Measurements from ENCODE around the gene PPAT.

Gene PPAT

DNA sequence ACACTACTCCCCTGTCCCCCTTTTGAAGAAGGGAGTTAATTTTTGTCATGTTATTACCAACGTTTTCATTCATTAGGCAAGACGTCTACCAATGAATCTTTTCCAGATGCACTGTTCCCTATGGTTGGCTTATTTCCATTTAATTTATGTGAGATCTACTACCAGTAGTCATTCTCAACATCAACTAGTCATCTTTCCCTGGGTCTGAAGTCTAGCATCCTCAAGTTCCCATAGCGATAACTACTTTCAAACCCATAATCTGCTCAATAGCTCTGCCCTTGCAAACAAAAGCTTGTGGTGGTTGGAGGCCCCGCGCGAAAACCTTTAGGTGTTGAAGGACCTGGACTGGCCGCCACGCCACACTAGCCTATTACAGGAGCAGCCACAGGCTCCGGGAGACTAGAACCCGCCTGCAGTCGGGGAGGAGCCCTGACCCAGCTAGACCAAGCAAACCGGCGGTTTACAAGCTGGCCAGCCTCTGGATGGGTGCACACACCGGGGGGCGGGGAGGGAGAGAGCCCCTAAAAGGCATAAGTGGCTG, 746 bp downstream of the PPAT start:
- Histone ChIP-seq H3K9ac (ENCODE audit: insufficient read length, low read depth) (peak overlapping the region; percentile 96), H3K27me3 (ENCODE audit: insufficient read depth, insufficient read length) (no peaks in the 10 kb centered on the region), H3K9me3 (ENCODE audit: insufficient read depth, low read length) (no peaks in the 10 kb centered on the region), H3K36me3 (ENCODE audit: insufficient read depth, insufficient read length, low read length) (peaks cover 15% of the 10 kb centered on the region), H3K4me3 (ENCODE audit: insufficient read length, low read depth) (peak overlapping the region; percentile 91), H3K4me1 (ENCODE audit: insufficient read depth, insufficient read length) (no peaks in the 10 kb centered on the region)
- no peak for DNase-seq (ENCODE audit: low read depth, low spot score)
- TF ChIP-seq ZNF274 (IDR thresholded peaks at IDR 0.05; ENCODE audit: low read depth, low read length) (no peak), SUZ12 (IDR thresholded peaks at IDR 0.05; ENCODE audit: extremely low read depth, insufficient read depth, insufficient read length) (no peak), YY1 (IDR thresholded peaks at IDR 0.05; ENCODE audit: insufficient read depth, insufficient read length) (no peak)

GRCh38 chr4:56433280-56433679, 2.1 kb downstream of the PPAT start:
- Histone ChIP-seq H3K36me3 (ENCODE audit: insufficient read depth, insufficient read length, low read length) (peaks cover 10% of the 10 kb centered on the region), H3K4me3 (ENCODE audit: insufficient read length, low read depth) (peak overlapping the region; percentile 91), H3K9me3 (ENCODE audit: insufficient read depth, low read length) (no peaks in the 10 kb centered on the region), H3K27me3 (ENCODE audit: insufficient read depth, insufficient read length) (no peaks in the 10 kb centered on the region), H3K9ac (ENCODE audit: insufficient read length, low read depth) (peak overlapping the region; percentile 56), H3K4me1 (ENCODE audit: insufficient read depth, insufficient read length) (no peaks in the 10 kb centered on the region)
- DNase-seq (ENCODE audit: low read depth, low spot score), result no peak
- TF ChIP-seq SUZ12 (IDR thresholded peaks at IDR 0.05; ENCODE audit: extremely low read depth, insufficient read depth, insufficient read length) (no peak), ZNF274 (IDR thresholded peaks at IDR 0.05; ENCODE audit: low read depth, low read length) (no peak), YY1 (IDR thresholded peaks at IDR 0.05; ENCODE audit: insufficient read depth, insufficient read length) (no peak)

- no peaks in the 10 kb centered on the region for H3K27me3 ChIP-seq (ENCODE audit: insufficient read depth, insufficient read length)
- H3K4me3 ChIP-seq (ENCODE audit: insufficient read length, low read depth), result no peak overlapping the region
- no peak for DNase-seq (ENCODE audit: low read depth, low spot score)
- no peak overlapping the region for H3K9ac ChIP-seq (ENCODE audit: insufficient read length, low read depth)
- H3K9me3 ChIP-seq (ENCODE audit: insufficient read depth, low read length), result no peaks in the 10 kb centered on the region
- peaks cover 10% of the 10 kb centered on the region for H3K36me3 ChIP-seq (ENCODE audit: insufficient read depth, insufficient read length, low read length)
- no peaks in the 10 kb centered on the region for H3K4me1 ChIP-seq (ENCODE audit: insufficient read depth, insufficient read length)
- TF ChIP-seq SUZ12 (IDR thresholded peaks at IDR 0.05; ENCODE audit: extremely low read depth, insufficient read depth, insufficient read length), result no peak
- no peak for TF ChIP-seq ZNF274 (IDR thresholded peaks at IDR 0.05; ENCODE audit: low read depth, low read length)
- no peak for TF ChIP-seq YY1 (IDR thresholded peaks at IDR 0.05; ENCODE audit: insufficient read depth, insufficient read length)
These were observed 5.2 kb downstream of the PPAT start for GRCh38 chr4:56430203-56430602.

DNA sequence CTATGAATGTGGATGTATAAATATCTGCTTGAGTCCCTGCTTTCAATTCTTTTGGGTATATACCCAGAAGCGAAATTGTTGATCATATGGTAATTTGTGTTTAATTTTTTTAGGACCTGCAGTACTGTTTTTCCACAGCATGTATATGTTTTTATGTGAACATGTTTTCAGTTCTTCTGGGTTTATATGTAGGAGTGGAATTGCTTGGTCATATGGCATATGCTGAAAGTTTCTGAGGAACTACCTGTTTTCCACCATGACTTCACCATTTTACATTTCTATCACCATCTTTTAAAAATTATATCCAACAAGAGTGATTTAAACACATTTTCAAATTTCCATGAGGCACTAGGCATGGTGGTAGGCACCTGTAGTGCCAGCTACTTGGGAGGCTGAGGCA, 8.2 kb downstream of the PPAT start:
- Histone ChIP-seq H3K36me3 (ENCODE audit: insufficient read depth, insufficient read length, low read length) (peaks cover 7% of the 10 kb centered on the region), H3K4me1 (ENCODE audit: insufficient read depth, insufficient read length) (no peaks in the 10 kb centered on the region), H3K27me3 (ENCODE audit: insufficient read depth, insufficient read length) (no peaks in the 10 kb centered on the region), H3K9ac (ENCODE audit: insufficient read length, low read depth) (no peak overlapping the region), H3K4me3 (ENCODE audit: insufficient read length, low read depth) (no peak overlapping the region), H3K9me3 (ENCODE audit: insufficient read depth, low read length) (no peaks in the 10 kb centered on the region)
- TF ChIP-seq YY1 (IDR thresholded peaks at IDR 0.05; ENCODE audit: insufficient read depth, insufficient read length) (no peak), SUZ12 (IDR thresholded peaks at IDR 0.05; ENCODE audit: extremely low read depth, insufficient read depth, insufficient read length) (no peak), ZNF274 (IDR thresholded peaks at IDR 0.05; ENCODE audit: low read depth, low read length) (no peak)
- no peak for DNase-seq (ENCODE audit: low read depth, low spot score)

DNA sequence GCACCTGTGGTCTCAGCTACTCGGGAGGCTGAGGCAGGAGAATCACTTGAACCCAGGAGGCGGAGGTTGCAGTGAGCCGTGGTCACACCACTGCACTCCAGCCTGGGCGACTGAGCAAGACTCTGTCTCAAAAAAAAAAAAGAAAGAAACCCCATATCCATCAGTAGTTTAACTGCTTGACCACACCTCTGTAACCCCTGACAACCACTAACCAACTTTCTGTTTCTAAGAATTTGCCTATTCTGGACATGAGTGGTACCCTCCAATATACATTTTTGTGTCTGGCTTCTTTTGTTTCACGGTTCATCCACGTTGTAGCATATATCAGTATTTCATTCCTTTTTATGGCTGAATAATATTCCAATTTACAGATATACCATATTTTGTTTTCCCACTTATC, 9.1 kb downstream of the PPAT start:
- TF ChIP-seq YY1 (IDR thresholded peaks at IDR 0.05; ENCODE audit: insufficient read depth, insufficient read length), result no peak
- no peak for TF ChIP-seq ZNF274 (IDR thresholded peaks at IDR 0.05; ENCODE audit: low read depth, low read length)
- TF ChIP-seq SUZ12 (IDR thresholded peaks at IDR 0.05; ENCODE audit: extremely low read depth, insufficient read depth, insufficient read length), result no peak
- Histone ChIP-seq H3K9ac (ENCODE audit: insufficient read length, low read depth) (no peak overlapping the region), H3K4me1 (ENCODE audit: insufficient read depth, insufficient read length) (no peaks in the 10 kb centered on the region), H3K36me3 (ENCODE audit: insufficient read depth, insufficient read length, low read length) (peaks cover 7% of the 10 kb centered on the region), H3K4me3 (ENCODE audit: insufficient read length, low read depth) (no peak overlapping the region), H3K9me3 (ENCODE audit: insufficient read depth, low read length) (no peaks in the 10 kb centered on the region), H3K27me3 (ENCODE audit: insufficient read depth, insufficient read length) (no peaks in the 10 kb centered on the region)
- DNase-seq (ENCODE audit: low read depth, low spot score), result no peak

DNA sequence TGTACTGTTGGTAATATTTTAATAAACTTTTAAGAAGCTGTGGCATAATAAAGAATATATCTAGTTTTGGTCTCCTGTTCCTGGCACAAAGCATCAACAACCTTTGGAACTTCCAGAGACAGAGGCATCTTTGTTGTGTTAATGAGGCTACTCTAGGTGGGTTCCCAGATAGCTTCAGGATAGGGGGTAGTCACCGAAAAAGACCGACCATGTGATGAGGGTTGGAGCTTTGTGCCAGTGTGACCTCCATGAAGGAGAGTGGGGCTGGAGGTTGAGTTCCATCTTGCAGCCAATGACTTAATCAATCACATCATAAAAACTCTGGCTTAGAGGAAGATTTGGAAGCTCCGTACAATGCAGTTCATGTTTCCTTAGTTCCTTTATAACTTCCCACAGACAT, 9.9 kb downstream of the PPAT start:
- Histone ChIP-seq H3K36me3 (ENCODE audit: insufficient read depth, insufficient read length, low read length) (peaks cover 4% of the 10 kb centered on the region), H3K9me3 (ENCODE audit: insufficient read depth, low read length) (no peaks in the 10 kb centered on the region), H3K4me1 (ENCODE audit: insufficient read depth, insufficient read length) (no peaks in the 10 kb centered on the region), H3K4me3 (ENCODE audit: insufficient read length, low read depth) (no peak overlapping the region), H3K27me3 (ENCODE audit: insufficient read depth, insufficient read length) (no peaks in the 10 kb centered on the region), H3K9ac (ENCODE audit: insufficient read length, low read depth) (no peak overlapping the region)
- no peak for TF ChIP-seq YY1 (IDR thresholded peaks at IDR 0.05; ENCODE audit: insufficient read depth, insufficient read length)
- TF ChIP-seq SUZ12 (IDR thresholded peaks at IDR 0.05; ENCODE audit: extremely low read depth, insufficient read depth, insufficient read length), result no peak
- TF ChIP-seq ZNF274 (IDR thresholded peaks at IDR 0.05; ENCODE audit: low read depth, low read length), result no peak
- peak; percentile 52 for DNase-seq (ENCODE audit: low read depth, low spot score)

- Histone ChIP-seq H3K4me3 (ENCODE audit: insufficient read length, low read depth) (no peak overlapping the region), H3K9me3 (ENCODE audit: insufficient read depth, low read length) (no peaks in the 10 kb centered on the region), H3K27me3 (ENCODE audit: insufficient read depth, insufficient read length) (no peaks in the 10 kb centered on the region), H3K4me1 (ENCODE audit: insufficient read depth, insufficient read length) (no peaks in the 10 kb centered on the region), H3K36me3 (ENCODE audit: insufficient read depth, insufficient read length, low read length) (no peaks in the 10 kb centered on the region), H3K9ac (ENCODE audit: insufficient read length, low read depth) (no peak overlapping the region)
- TF ChIP-seq YY1 (IDR thresholded peaks at IDR 0.05; ENCODE audit: insufficient read depth, insufficient read length) (no peak), ZNF274 (IDR thresholded peaks at IDR 0.05; ENCODE audit: low read depth, low read length) (no peak), SUZ12 (IDR thresholded peaks at IDR 0.05; ENCODE audit: extremely low read depth, insufficient read depth, insufficient read length) (no peak)
- no peak for DNase-seq (ENCODE audit: low read depth, low spot score)
These were observed 10.5 kb downstream of the PPAT start for GRCh38 chr4:56424697-56425514.

All from NT2/D1 (cell line).